Astrocyte of the cerebellum (primary cell): ENCODE measurements around the gene FAXDC2.

Experiments used
- DNase-seq: peaks from one replicate; pipeline ENCODE4 v3.0.0-alpha.2; 2011; ENCODE audit warnings: low read depth
- H3K4me3 ChIP-seq: 2 replicates; pipeline ENCODE4 v1.5.1; 2011; ENCODE audit warnings: mild to moderate bottlenecking, low read depth, low read length, moderate library complexity
- in situ Hi-C: cut with HindIII; loops from 2 replicates; pipeline ENCODE4 v1.10.0; 2017; ENCODE audit warnings: low sequenced_read_pairs
- TF ChIP-seq, protein P1 (sequence below): IDR thresholded peaks from 2 replicates; pipeline ENCODE4 v1.5.1; 2012; ENCODE audit warnings: low read length, low read depth, moderate library complexity, mild to moderate bottlenecking; ENCODE audit errors: missing control alignments

The FAXDC2 gene

DNA sequence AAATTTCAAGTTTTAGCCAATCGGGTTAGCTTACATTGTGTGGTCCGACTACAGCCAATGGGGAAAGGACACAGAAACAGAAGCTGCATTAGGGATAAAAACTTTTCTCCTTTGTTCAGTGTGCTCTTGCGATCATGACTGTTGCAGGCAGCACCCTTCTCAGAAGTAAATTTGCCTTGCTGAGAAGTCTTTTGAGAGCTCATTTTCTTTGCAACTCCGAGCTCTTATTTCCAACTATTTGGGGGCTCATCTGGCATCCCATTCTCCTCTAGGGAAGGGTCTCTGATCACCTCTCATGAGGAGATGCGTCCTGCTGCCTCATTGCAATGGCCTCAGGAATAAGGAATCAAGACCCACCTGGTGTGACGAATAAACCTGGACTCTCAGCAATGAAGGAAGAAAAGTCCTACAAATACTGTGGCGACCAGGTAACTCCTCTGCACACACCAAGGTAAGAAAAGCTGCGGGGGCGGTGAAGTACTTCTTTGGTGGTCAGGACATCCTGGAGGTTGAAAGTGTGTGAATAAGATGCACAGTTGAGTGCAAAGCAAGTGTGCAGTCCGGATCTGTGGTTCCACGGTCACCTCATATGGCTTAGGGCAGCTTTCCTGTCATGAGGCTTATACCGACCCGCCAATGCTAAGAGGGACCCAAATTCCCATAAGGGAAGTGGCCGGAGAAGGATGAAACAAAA, 28.4 kb upstream of the FAXDC2 start:
- TF ChIP-seq, protein P1, sequence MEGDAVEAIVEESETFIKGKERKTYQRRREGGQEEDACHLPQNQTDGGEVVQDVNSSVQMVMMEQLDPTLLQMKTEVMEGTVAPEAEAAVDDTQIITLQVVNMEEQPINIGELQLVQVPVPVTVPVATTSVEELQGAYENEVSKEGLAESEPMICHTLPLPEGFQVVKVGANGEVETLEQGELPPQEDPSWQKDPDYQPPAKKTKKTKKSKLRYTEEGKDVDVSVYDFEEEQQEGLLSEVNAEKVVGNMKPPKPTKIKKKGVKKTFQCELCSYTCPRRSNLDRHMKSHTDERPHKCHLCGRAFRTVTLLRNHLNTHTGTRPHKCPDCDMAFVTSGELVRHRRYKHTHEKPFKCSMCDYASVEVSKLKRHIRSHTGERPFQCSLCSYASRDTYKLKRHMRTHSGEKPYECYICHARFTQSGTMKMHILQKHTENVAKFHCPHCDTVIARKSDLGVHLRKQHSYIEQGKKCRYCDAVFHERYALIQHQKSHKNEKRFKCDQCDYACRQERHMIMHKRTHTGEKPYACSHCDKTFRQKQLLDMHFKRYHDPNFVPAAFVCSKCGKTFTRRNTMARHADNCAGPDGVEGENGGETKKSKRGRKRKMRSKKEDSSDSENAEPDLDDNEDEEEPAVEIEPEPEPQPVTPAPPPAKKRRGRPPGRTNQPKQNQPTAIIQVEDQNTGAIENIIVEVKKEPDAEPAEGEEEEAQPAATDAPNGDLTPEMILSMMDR = no peak
- DNase-seq = no peak
- no peak overlapping the region for H3K4me3 ChIP-seq
- in situ Hi-C loops = no loop called here

DNA sequence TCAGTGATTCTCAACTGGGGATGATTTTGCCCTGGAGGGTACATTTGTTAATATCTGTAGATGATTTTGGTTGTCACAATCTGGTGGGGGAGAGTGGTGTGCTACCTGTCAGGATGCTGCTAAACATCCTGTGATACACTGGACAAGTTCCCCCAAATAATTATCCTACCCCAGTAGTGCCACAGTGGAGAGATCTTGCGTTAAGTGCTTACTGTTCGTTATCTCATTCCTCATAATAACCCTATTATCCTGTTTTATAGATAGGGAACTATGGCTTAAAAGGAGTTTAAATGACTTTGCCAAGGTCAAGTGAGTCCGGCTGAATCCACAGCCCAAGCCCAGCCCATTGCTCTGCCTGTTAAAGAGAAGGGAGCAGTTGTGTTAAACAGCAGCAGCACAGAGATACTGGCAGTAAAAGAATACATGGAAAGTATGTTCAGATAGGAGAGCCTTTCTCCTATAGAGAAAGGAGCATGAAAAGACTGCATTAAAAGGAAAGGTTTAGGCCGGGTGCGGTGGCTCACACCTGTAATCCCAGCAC, 23.5 kb upstream of the FAXDC2 start:
- H3K4me3 ChIP-seq = no peak overlapping the region
- TF ChIP-seq, protein P1 = no peak
- no peak for DNase-seq
- in situ Hi-C loops = no loop called here

DNA sequence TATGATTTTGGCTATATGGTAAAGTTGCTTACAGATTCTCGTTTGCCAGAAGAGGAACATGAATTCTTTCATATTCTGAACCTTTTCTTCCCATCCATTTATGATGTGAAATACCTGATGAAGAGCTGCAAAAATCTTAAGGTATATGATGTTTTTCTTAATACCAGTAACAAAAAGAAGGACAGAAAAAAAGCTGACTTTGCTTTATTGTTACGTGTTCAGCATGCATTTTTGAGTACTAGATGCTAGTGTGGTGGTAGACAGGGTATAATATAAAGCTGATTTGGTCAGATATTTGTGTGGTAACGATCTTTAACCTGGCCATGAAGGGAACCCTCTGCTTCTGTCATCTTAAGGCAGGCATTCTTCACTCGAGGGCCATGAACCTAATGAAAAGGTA, 21.3 kb upstream of the FAXDC2 start:
- in situ Hi-C loops = no loop called here
- H3K4me3 ChIP-seq = no peak overlapping the region
- TF ChIP-seq, protein P1 = no peak
- no peak for DNase-seq

DNA sequence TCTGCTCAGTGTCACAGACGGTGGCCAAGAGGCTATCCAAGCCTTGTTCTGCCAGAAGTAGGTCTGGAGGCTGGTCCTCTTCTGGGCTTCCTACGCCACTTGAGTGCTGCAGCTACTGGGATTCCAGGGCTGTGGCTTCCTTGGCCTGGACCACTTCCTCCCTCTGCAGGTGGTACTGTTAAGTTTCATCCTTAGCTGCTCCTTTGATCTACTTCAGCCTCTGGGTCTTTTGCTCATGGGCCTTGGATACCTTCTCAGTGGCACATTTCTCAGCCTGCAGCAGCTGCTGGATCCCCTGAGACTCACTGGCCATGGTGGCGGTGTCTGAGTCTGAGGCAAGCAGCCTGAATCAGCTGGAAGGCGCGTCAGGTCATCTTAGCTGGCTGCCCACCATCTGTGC, 18.3 kb upstream of the FAXDC2 start:
- in situ Hi-C loops = no loop called here
- DNase-seq = peak; percentile 36
- TF ChIP-seq, protein P1 = peak; percentile 47
- no peak overlapping the region for H3K4me3 ChIP-seq

DNA sequence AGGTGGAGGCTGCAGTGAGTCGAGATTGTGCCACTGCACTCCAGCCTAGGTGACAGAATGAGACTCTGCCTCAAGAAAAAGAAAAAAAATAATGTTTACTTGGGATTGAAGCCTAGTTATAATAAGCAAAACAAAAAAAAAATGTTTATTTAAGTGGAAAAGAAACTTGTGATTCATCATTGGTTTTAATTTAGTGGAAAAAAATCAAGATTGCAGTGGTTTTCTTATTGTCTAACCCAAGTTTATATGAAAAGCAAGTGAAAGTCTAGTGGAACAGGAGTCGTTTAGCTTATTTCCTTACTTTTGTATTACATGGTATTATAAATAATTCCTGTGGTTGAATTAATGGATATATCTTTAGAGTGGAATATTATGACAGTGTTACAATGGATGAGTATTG, 16.4 kb upstream of the FAXDC2 start:
- H3K4me3 ChIP-seq = no peak overlapping the region
- in situ Hi-C loops = no loop called here
- TF ChIP-seq, protein P1 = no peak
- peak; percentile 23 for DNase-seq

DNA sequence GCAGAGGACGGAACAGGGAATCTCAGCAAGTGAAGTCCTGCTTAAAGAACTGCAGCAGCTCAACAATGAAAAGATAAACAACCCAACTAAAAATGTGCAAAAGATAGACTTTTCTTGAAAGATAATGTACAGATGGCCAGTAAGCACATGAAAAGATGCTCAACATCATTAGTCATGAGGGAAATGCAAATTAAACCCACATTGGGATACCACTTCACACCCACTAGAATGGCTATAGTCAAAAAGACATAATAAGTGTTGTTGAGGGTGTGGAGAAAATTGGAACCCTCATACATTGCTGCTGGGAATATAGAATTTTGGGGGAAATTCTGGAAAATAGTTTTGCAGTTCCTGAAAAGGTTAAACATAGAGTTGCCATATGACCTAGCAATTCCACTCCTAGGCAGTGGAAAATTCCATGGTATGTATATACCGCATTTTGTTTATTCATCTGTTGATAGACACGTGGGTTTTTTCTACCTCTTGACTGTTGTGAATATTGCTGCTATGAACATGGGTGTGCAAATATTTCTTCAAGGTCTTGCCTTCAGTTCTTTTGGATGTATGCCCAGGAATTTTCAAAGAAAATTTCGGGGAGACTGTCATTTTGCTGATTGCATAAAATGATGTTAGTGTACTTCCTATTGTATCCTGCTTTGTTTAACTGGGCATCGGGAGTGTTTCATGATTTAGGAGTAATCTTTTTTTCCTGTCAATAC, 15.2 kb upstream of the FAXDC2 start:
- TF ChIP-seq, protein P1 = no peak
- no peak overlapping the region for H3K4me3 ChIP-seq
- in situ Hi-C loops = no loop called here
- DNase-seq = no peak
